OCI-LY7 (cell line): ENCODE data around the gene MAGEB16. TPM values are rescaled to one million over a fixed set of nuclear protein-coding genes. Genes with fewer than 3 reads are reported as not detected.

Experiments
- BruUV-seq: library from RNA; stranded (reverse); fragments of 400-500 nt; replicated peaks from 2 replicates; lab custom pipeline; 2021; lab: Mats Ljungman, UMichigan
- CTCF ChIA-PET: fragments of 300-600 bp; sonication (Branson Sonifier 250); formaldehyde crosslinking; loops from one replicate; lab custom pipeline; 2022; ENCODE audit warnings: antibody characterized with exemption; ENCODE audit not compliant: unreplicated experiment; lab: Charles Lee
- POLR2A ChIA-PET: fragments of 300-600 bp; sonication (Branson Sonifier 250); formaldehyde crosslinking; loops from one replicate; lab custom pipeline; 2022; ENCODE audit warnings: antibody characterized with exemption; lab: Charles Lee
- DNase-seq: peaks from one replicate; pipeline ENCODE4 v3.0.0-alpha.2; 2015; ENCODE audit warnings: low spot score
- H2AFZ ChIP-seq: fragments of 200-600 bp; sonication (generic), shearing (Covaris generic); 2 replicates; pipeline ENCODE4 v1.6.1; 2014; ENCODE audit warnings: mild to moderate bottlenecking, antibody characterized with exemption, low read length, moderate library complexity
- H3K27ac ChIP-seq: fragments of 200-600 bp; sonication (generic); 2 replicates; pipeline ENCODE4 v1.5.1; 2014; ENCODE audit warnings: mixed run types, low read depth, mild to moderate bottlenecking, moderate library complexity, low read length, inconsistent platforms; ENCODE audit not compliant: poor library complexity, severe bottlenecking
- H3K36me3 ChIP-seq: fragments of 200-600 bp; sonication (generic); 2 replicates; pipeline ENCODE4 v1.6.1; 2014; ENCODE audit warnings: mild to moderate bottlenecking, antibody characterized with exemption, low read length, moderate library complexity, mixed read lengths; ENCODE audit not compliant: insufficient read depth
- H3K4me1 ChIP-seq: fragments of 200-600 bp; sonication (generic); 2 replicates; pipeline ENCODE4 v1.5.1; 2014; ENCODE audit warnings: mild to moderate bottlenecking, low read length; ENCODE audit not compliant: insufficient read depth, poor library complexity, severe bottlenecking
- H3K4me2 ChIP-seq: fragments of 200-600 bp; sonication (generic); 2 replicates; pipeline ENCODE4 v1.6.1; 2014; ENCODE audit warnings: mild to moderate bottlenecking, low read length
- H3K4me3 ChIP-seq: fragments of 200-600 bp; sonication (generic); 2 replicates; pipeline ENCODE4 v1.5.1; 2014; ENCODE audit warnings: mild to moderate bottlenecking, low read depth, low read length; ENCODE audit not compliant: poor library complexity, severe bottlenecking
- H3K79me2 ChIP-seq: fragments of 200-600 bp; sonication (generic); 2 replicates; pipeline ENCODE4 v1.6.1; 2016; ENCODE audit warnings: low read depth, mild to moderate bottlenecking, low read length, moderate library complexity, mixed read lengths; ENCODE audit not compliant: insufficient read depth
- H3K9me2 ChIP-seq: fragments of 200-600 bp; sonication (generic); 2 replicates; pipeline ENCODE4 v1.6.1; 2016; ENCODE audit warnings: mild to moderate bottlenecking, low read length, mixed read lengths; ENCODE audit not compliant: insufficient read depth
- H3K9me3 ChIP-seq: fragments of 200-600 bp; sonication (generic); 2 replicates; pipeline ENCODE4 v1.6.1; 2014; ENCODE audit warnings: mild to moderate bottlenecking, mixed run types, low read length, mixed read lengths
- H4K20me1 ChIP-seq: fragments of 200-600 bp; sonication (generic); 2 replicates; pipeline ENCODE4 v1.6.1; 2014; ENCODE audit warnings: mild to moderate bottlenecking, antibody characterized with exemption, low read length, moderate library complexity, mixed read lengths; ENCODE audit not compliant: insufficient read depth
- CTCF ChIP-seq: fragments of 200-600 bp; sonication (generic); conservative IDR thresholded peaks from 2 replicates; pipeline ENCODE4 v1.5.1; 2014; ENCODE audit warnings: mild to moderate bottlenecking, antibody characterized with exemption, low read length, moderate library complexity, mixed read lengths
- EZH2phosphoT487 ChIP-seq: fragments of 200-600 bp; sonication (generic); IDR thresholded peaks from 2 replicates; pipeline ENCODE4 v1.6.1; 2018; ENCODE audit warnings: low read depth, borderline replicate concordance, mild to moderate bottlenecking, mixed run types, antibody characterized with exemption, low read length, moderate library complexity, mixed read lengths
- intact Hi-C: fragments of 100-400 bp; cut with micrococcal nuclease; formaldehyde crosslinking; loops from one replicate; pipeline ENCODE4 v1.10.0; 2022; ENCODE audit not compliant: unreplicated experiment
- total RNA-seq, 2 experiments: library from RNA; depleted of rRNA in 1 of 2; stranded (reverse); fragments of >200 nt in 1 of 2; shearing (Covaris generic) in 1 of 2; gene quantifications; 2 replicates each; pipeline ENCODE4 v1.2.3, GENCODE V29; 2014 to 2022

Gene MAGEB16
- total RNA-seq, 2 experiments from 2014 or later, result not detected

GRCh38 chrX:35829501-35829900 lies 31.4 kb downstream of the MAGEB16 start:
- intact Hi-C loops, result no loop called here
- no peak for TF ChIP-seq EZH2phosphoT487
- TF ChIP-seq CTCF, result no peak
- Histone ChIP-seq H3K4me1 (no peaks in the 10 kb centered on the region), H3K9me2 (no peaks in the 10 kb centered on the region), H3K9me3 (no peaks in the 10 kb centered on the region), H3K4me2 (no peak overlapping the region), H3K4me3 (no peak overlapping the region), H2AFZ (no peak overlapping the region), H3K27ac (no peak overlapping the region), H4K20me1 (no peaks in the 10 kb centered on the region), H3K36me3 (no peaks in the 10 kb centered on the region), H3K79me2 (no peaks in the 10 kb centered on the region)
- BruUV-seq, result no TSS peak
- POLR2A ChIA-PET, result no interaction called here
- CTCF ChIA-PET, result no interaction called here
- no peak for DNase-seq

GRCh38 chrX:35841872-35842271 lies 43.7 kb downstream of the MAGEB16 start:
- Histone ChIP-seq H4K20me1 (no peaks in the 10 kb centered on the region), H3K9me3 (no peaks in the 10 kb centered on the region), H3K4me2 (no peak overlapping the region), H3K4me1 (no peaks in the 10 kb centered on the region), H3K27ac (no peak overlapping the region), H3K4me3 (no peak overlapping the region), H2AFZ (no peak overlapping the region), H3K9me2 (no peaks in the 10 kb centered on the region), H3K79me2 (no peaks in the 10 kb centered on the region), H3K36me3 (no peaks in the 10 kb centered on the region)
- intact Hi-C loops, result no loop called here
- BruUV-seq, result no TSS peak
- POLR2A ChIA-PET, result no interaction called here
- DNase-seq, result no peak
- CTCF ChIA-PET, result no interaction called here
- no peak for TF ChIP-seq EZH2phosphoT487
- no peak for TF ChIP-seq CTCF

- no peaks in the 10 kb centered on the region for H3K36me3 ChIP-seq
- H3K27ac ChIP-seq, result no peak overlapping the region
- H2AFZ ChIP-seq, result no peak overlapping the region
- no peak for DNase-seq
- no TSS peak for BruUV-seq
- H4K20me1 ChIP-seq, result no peaks in the 10 kb centered on the region
- no peaks in the 10 kb centered on the region for H3K9me3 ChIP-seq
- H3K79me2 ChIP-seq, result no peaks in the 10 kb centered on the region
- TF ChIP-seq EZH2phosphoT487, result no peak
- no peak for TF ChIP-seq CTCF
- H3K9me2 ChIP-seq, result no peaks in the 10 kb centered on the region
- H3K4me2 ChIP-seq, result no peak overlapping the region
- H3K4me1 ChIP-seq, result no peaks in the 10 kb centered on the region
- CTCF ChIA-PET, result no interaction called here
- H3K4me3 ChIP-seq, result no peak overlapping the region
- POLR2A ChIA-PET, result no interaction called here
- intact Hi-C loops, result no loop called here
Observed at GRCh38 chrX:35842674-35843073, 44.5 kb downstream of the MAGEB16 start.
